Measurements from ENCODE around the gene MAB21L2.

Gene MAB21L2

GRCh38 chr4:150581641-150582051, 305 bp upstream of the MAB21L2 start:
- DNase-seq (ENCODE audit: low read depth in 1 of 2, low spot score in 1 of 2): no peak
- Histone ChIP-seq H3K27ac (replicated peaks) (no peak overlapping the region), H3K27me3 (ENCODE audit: insufficient read depth, poor library complexity, severe bottlenecking) (no peaks in the 10 kb centered on the region), H3K4me3 (replicated peaks; ENCODE audit: insufficient read depth, low read length) (no peak overlapping the region)
- TF ChIP-seq CTCF (IDR thresholded peaks at IDR 0.05; ENCODE audit: insufficient read depth, low read length): no peak
- TF ChIP-seq GABPA (IDR thresholded peaks at IDR 0.05; ENCODE audit: low read depth): no peak
- no peak for TF ChIP-seq REST (IDR thresholded peaks at IDR 0.05; ENCODE audit: insufficient replicate concordance, low read depth)

GRCh38 chr4:150582873-150583286, 929 bp downstream of the MAB21L2 start:
- no peak for DNase-seq (ENCODE audit: low read depth in 1 of 2, low spot score in 1 of 2)
- TF ChIP-seq SPI1 (IDR thresholded peaks at IDR 0.05; ENCODE audit: borderline replicate concordance, low read depth): no peak
- no peak for TF ChIP-seq CTCF (IDR thresholded peaks at IDR 0.05; ENCODE audit: insufficient read depth, low read length)
- no peak for TF ChIP-seq POLR2AphosphoS5 (IDR thresholded peaks at IDR 0.05; ENCODE audit: low read depth)
- no peak for TF ChIP-seq REST (IDR thresholded peaks at IDR 0.05; ENCODE audit: insufficient replicate concordance, low read depth)
- no peak for TF ChIP-seq GABPA (IDR thresholded peaks at IDR 0.05; ENCODE audit: low read depth)
- Histone ChIP-seq H3K4me3 (replicated peaks; ENCODE audit: insufficient read depth, low read length) (no peak overlapping the region), H3K27me3 (ENCODE audit: insufficient read depth, poor library complexity, severe bottlenecking) (no peaks in the 10 kb centered on the region), H3K27ac (replicated peaks) (no peak overlapping the region)

GRCh38 chr4:150583287-150584110, 1.5 kb downstream of the MAB21L2 start:
- TF ChIP-seq SPI1 (IDR thresholded peaks at IDR 0.05; ENCODE audit: borderline replicate concordance, low read depth) (no peak), REST (IDR thresholded peaks at IDR 0.05; ENCODE audit: insufficient replicate concordance, low read depth) (no peak), POLR2AphosphoS5 (IDR thresholded peaks at IDR 0.05; ENCODE audit: low read depth) (no peak), CTCF (IDR thresholded peaks at IDR 0.05; ENCODE audit: insufficient read depth, low read length) (no peak), GABPA (IDR thresholded peaks at IDR 0.05; ENCODE audit: low read depth) (no peak)
- Histone ChIP-seq H3K27me3 (ENCODE audit: insufficient read depth, poor library complexity, severe bottlenecking) (no peaks in the 10 kb centered on the region), H3K4me3 (replicated peaks; ENCODE audit: insufficient read depth, low read length) (no peak overlapping the region), H3K27ac (replicated peaks) (no peak overlapping the region)
- DNase-seq (ENCODE audit: low read depth in 1 of 2, low spot score in 1 of 2): no peak
